ENCODE measurements around the gene ZBTB3. TPM values are rescaled to one million over a fixed set of nuclear protein-coding genes. Genes with fewer than 3 reads are reported as not detected.

Gene ZBTB3
- total and polyA plus RNA-seq, 9 of the 15 experiments (the other 6 are each of a cell fraction or from before 2014, with no cell fraction given): 1.9 to 10.0 (median 4.9) TPM

- TF ChIP-seq ZNF75A (CRISPR knock-in tag; IDR thresholded peaks at IDR 0.05): no peak
- no peak for TF ChIP-seq ZNF561 (CRISPR knock-in tag; conservative IDR thresholded peaks at IDR 0.05)
- peak; percentile 72 for TF ChIP-seq CCNT2 (IDR thresholded peaks at IDR 0.05; ENCODE audit: borderline replicate concordance, extremely low read depth, insufficient read length, low read depth, low read length)
- TF ChIP-seq, protein P1, sequence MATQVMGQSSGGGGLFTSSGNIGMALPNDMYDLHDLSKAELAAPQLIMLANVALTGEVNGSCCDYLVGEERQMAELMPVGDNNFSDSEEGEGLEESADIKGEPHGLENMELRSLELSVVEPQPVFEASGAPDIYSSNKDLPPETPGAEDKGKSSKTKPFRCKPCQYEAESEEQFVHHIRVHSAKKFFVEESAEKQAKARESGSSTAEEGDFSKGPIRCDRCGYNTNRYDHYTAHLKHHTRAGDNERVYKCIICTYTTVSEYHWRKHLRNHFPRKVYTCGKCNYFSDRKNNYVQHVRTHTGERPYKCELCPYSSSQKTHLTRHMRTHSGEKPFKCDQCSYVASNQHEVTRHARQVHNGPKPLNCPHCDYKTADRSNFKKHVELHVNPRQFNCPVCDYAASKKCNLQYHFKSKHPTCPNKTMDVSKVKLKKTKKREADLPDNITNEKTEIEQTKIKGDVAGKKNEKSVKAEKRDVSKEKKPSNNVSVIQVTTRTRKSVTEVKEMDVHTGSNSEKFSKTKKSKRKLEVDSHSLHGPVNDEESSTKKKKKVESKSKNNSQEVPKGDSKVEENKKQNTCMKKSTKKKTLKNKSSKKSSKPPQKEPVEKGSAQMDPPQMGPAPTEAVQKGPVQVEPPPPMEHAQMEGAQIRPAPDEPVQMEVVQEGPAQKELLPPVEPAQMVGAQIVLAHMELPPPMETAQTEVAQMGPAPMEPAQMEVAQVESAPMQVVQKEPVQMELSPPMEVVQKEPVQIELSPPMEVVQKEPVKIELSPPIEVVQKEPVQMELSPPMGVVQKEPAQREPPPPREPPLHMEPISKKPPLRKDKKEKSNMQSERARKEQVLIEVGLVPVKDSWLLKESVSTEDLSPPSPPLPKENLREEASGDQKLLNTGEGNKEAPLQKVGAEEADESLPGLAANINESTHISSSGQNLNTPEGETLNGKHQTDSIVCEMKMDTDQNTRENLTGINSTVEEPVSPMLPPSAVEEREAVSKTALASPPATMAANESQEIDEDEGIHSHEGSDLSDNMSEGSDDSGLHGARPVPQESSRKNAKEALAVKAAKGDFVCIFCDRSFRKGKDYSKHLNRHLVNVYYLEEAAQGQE (IDR thresholded peaks at IDR 0.05; ENCODE audit: borderline replicate concordance): peak; percentile 82
- TF ChIP-seq, protein P1 (CRISPR knock-in tag; IDR thresholded peaks at IDR 0.05; ENCODE audit: low read depth): no peak
- no peak for TF ChIP-seq ZC3H4 (CRISPR knock-in tag; IDR thresholded peaks at IDR 0.05; ENCODE audit: borderline replicate concordance)
- peak; percentile 8 for TF ChIP-seq CHD1 (IDR thresholded peaks at IDR 0.05; ENCODE audit: low read length)
- TF ChIP-seq SAFB2 (IDR thresholded peaks at IDR 0.05; ENCODE audit: borderline replicate concordance, low read depth, low read length, severe bottlenecking): no peak
- 0 out of 4 replicates have a peak, but pooled peaks of 1 of the 2 experiments have one; percentile 16 for TF ChIP-seq TRIM24 (IDR thresholded peaks at IDR 0.05)
- TF ChIP-seq CBFB (CRISPR knock-in tag; IDR thresholded peaks at IDR 0.05): no peak
- TF ChIP-seq NR4A1 (CRISPR knock-in tag; IDR thresholded peaks at IDR 0.05): no peak
- TF ChIP-seq NR4A1 (tag; IDR thresholded peaks at IDR 0.05): no peak
- 0 out of 2 replicates have a peak, but pooled peaks have one; percentile 4 for TF ChIP-seq ZBTB12 (CRISPR knock-in tag; IDR thresholded peaks at IDR 0.05)
- TF ChIP-seq MBD2 (IDR thresholded peaks at IDR 0.05; ENCODE audit: borderline replicate concordance, low read depth): no peak
- peak; percentile 61; the same call in 1 of the 2 replicates for TF ChIP-seq GABPA (tag; conservative IDR thresholded peaks at IDR 0.05; ENCODE audit: low read depth)
- TF ChIP-seq, protein P2, sequence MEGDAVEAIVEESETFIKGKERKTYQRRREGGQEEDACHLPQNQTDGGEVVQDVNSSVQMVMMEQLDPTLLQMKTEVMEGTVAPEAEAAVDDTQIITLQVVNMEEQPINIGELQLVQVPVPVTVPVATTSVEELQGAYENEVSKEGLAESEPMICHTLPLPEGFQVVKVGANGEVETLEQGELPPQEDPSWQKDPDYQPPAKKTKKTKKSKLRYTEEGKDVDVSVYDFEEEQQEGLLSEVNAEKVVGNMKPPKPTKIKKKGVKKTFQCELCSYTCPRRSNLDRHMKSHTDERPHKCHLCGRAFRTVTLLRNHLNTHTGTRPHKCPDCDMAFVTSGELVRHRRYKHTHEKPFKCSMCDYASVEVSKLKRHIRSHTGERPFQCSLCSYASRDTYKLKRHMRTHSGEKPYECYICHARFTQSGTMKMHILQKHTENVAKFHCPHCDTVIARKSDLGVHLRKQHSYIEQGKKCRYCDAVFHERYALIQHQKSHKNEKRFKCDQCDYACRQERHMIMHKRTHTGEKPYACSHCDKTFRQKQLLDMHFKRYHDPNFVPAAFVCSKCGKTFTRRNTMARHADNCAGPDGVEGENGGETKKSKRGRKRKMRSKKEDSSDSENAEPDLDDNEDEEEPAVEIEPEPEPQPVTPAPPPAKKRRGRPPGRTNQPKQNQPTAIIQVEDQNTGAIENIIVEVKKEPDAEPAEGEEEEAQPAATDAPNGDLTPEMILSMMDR (IDR thresholded peaks at IDR 0.05 in 2 of 3, conservative IDR thresholded peaks at IDR 0.05 in 1 of 3; ENCODE audit: insufficient read depth in 2 of 3, low read depth in 1 of 3, low read length in 3 of 3): no peak; a peak in 1 of 6 replicates
Measured at GRCh38 chr11:62771144-62772021, 17.4 kb upstream of the ZBTB3 start, which contains the start of gene TAF6L (continued).

All from K562 (cell line).